HG03575 (cell line): Measurements from ENCODE around the gene MFGE8.
"Not testable (repeated sequence)": the region's sequence is repeated elsewhere in the genome, so short reads cannot be mapped to it uniquely, and the experiment has no call there.

Experiments
- ATAC-seq: cut with Tn5 transposase; IDR thresholded peaks from one replicate; pipeline ENCODE4 v1.9.1; 2021; ENCODE audit not compliant: unreplicated experiment, insufficient number of reproducible peaks, low FRiP score; ENCODE audit errors: extremely low read depth

MFGE8 gene

DNA sequence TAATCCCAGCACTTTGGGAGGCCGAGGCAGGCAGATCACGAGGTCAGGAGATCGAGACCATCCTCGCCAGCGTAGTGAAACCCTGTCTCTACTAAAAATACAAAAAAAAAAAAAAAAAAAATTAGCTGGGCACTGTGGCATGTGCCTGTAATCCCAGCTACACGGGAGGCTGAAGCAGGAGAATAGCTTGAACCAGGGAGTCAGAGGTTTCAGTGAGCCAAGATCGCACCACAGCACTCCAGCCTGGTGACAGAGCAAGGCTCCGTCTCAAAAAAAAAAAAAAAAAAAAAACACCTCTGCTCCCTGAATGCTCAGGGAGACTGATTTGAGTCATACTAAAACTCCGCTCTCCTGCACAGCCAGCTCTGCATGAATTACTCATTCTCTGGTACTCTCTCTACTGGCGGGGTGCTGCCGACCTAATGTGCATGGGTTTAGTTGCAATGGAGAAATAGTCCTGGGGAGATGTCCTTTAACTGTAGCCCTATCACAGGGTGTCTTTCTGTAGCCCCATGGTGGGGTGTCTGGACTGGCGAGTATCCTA, 7.8 kb upstream of the MFGE8 start:
- ATAC-seq: not testable (repeated sequence)

DNA sequence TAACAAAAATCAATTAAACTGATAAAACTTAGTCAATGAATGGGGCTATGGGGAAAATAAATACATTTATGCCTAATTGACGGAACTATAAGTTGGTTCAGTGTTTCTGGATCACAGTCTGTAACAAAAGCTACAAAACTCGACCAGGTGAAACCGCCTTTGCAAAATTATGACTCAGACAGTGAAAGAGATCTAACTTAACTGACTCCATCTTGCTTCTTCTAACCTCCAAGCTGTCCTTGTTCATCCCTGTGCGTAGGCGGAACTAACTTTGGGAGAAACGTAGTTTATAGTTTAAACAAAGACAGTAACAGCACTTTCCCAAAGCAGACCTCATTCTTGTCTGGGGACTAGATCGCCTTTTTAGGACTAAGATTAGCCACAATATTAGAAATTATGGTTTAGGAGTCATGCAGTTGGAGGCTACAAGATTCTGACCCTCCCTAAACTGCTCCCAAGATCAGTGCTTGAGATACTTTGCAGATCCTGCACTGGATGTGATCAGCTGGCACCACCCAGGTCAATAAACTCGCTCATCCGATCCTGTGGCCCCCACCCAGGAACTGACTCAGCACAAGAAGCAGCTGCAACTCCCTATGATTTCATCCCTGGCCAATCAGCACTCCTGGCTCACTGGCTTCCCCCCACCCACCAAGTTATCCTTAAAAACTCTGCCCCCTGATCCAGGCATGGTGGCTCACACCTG, 7.2 kb upstream of the MFGE8 start:
- ATAC-seq: no peak

DNA sequence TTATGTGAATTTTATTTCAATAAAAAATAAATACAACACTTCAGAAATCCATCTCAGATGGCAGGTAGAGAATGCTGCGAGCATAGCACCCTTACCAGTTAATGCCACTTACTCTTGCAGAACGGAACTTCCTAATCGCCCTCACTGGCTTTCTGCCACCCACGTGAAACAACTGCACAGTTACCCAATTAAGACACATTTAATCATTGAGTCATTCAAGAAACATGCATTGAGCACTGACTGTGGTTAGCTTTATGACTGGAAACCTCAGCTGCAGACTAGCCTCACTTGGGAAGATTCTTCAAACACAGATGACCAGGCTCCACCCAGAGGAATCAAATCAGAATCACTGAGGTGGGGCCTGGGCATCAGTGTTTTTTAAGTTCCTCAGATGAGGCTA, 5.6 kb upstream of the MFGE8 start:
- no peak for ATAC-seq

GRCh38 chr15:88917760-88918159, 4.6 kb upstream of the MFGE8 start:
- no peak for ATAC-seq

- no peak for ATAC-seq
Observed at GRCh38 chr15:88915354-88915753, 2.2 kb upstream of the MFGE8 start.

- no peak for ATAC-seq
Observed at GRCh38 chr15:88913850-88914169, 631 bp upstream of the MFGE8 start.

DNA sequence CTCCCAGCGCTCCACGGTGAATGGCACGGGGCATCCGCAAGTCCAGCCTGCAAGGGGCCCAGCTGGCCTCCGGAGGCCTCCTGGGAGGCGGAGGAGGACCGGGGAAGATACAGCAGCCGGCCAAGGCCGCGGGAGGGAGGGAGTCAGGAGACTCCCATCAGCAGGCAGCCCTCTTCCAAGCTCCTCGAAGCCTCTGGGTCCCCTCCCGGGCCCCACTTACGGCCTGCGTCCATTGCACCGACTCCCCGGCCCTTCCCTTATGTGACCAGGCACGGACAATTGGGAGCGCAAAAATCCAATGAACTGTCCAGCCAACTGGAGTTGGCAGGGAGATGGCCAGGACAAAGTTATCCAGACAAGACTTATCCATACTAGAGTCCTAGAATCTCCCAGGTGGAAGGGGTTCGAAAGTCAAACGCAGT, 668 bp downstream of the MFGE8 start:
- ATAC-seq: no peak

- no peak for ATAC-seq
Observed at GRCh38 chr15:88911766-88912118, 1.4 kb downstream of the MFGE8 start.

- no peak for ATAC-seq
Observed at GRCh38 chr15:88909956-88910831, 3.0 kb downstream of the MFGE8 start.

- ATAC-seq: no peak
Observed at GRCh38 chr15:88908697-88909621, 4.2 kb downstream of the MFGE8 start.

GRCh38 chr15:88908123-88908522, 5.1 kb downstream of the MFGE8 start:
- ATAC-seq: no peak

GRCh38 chr15:88907111-88907510, 6.1 kb downstream of the MFGE8 start:
- no peak for ATAC-seq

- ATAC-seq: no peak
Observed at GRCh38 chr15:88906551-88906950, 6.6 kb downstream of the MFGE8 start.

GRCh38 chr15:88906130-88906529, 7.0 kb downstream of the MFGE8 start:
- ATAC-seq: no peak

GRCh38 chr15:88905576-88905975, 7.6 kb downstream of the MFGE8 start:
- no peak for ATAC-seq

- peak; percentile 49 for ATAC-seq
Observed at GRCh38 chr15:88904624-88905327, 8.4 kb downstream of the MFGE8 start.

DNA sequence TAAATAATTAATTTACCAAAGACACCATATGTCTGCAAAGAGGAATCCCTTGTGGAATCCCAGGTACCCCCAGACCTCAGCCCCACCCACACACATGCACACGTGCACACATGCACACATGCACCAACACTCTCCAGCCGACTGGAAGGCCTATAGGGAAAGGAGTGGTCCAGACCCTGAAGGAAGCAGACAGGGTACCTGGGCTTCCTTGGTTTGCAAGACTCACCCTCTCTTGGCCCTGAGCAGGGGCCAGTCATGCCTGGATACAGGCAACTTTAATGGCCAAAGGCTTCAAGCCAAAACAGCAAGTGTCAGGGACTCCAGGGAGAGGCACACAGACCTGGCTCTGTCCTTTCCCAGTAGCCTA, 8.9 kb downstream of the MFGE8 start:
- ATAC-seq: no peak

DNA sequence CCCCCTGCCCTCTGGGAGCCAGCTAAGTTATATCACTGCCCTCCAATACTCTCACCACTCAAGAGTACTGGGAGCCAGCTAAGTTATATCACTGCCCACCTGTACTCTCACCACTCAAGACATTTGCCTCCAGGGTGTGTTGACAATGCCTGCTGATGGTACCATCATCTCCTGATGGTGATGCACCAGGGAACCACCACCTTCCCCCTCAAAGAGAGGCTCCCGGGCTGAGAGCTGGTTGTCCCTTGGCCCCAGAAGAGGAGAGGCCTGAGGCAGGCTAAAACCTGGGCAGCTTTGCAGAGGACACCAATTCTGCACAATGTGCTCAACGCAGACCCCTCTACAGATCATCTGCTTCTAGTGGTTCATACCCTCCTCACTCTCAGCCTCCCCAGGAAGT, 10.3 kb downstream of the MFGE8 start:
- ATAC-seq: no peak
